ENCODE measurements around the gene DMC1.

Gene DMC1

DNA sequence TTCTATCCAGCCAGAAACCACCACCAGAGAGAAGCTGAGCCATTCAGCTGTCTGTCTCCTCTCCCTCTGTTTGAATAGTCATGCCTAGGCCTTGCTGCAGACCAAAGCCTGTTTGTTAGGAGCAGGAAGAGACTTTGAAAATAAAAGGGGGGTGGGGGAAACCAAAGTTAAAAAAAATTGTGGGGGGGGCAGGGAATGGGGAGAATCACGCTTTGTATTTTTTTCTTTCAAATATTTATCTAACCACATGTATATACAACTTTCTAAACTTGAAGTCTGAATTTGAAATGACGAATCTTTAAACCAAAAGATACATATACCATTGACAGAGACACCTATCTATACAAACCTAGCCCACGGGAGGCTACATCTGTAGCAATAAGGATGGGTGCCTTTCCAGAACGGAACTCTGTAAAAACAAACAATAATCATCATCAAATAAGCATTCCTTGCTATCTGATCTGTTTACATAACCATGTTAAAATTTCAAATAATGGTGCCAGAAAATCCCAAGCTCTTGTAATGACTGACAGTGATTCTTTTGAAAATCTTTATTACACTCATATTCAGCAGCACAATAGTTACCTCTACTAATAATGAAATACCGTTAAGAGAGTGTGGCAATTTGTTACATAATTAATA lies 78.2 kb downstream of the DMC1 start:
- no peak overlapping the region for H3K9ac ChIP-seq (ENCODE audit: low read depth, low read length, poor library complexity)
- no peak overlapping the region for H3K4me3 ChIP-seq (ENCODE audit: low read length in 2 of 2)
- no peak overlapping the region for H2AK5ac ChIP-seq (ENCODE audit: low read depth, low read length)
- H3K23ac ChIP-seq (ENCODE audit: low read depth, low read length, poor library complexity), result no peak overlapping the region
- DNase-seq (ENCODE audit: low spot score), result no peak
- no peak overlapping the region for H3K18ac ChIP-seq (ENCODE audit: low read length)
- H2BK15ac ChIP-seq (ENCODE audit: low read length), result no peak overlapping the region
- no peak overlapping the region for H4K91ac ChIP-seq (ENCODE audit: low read depth, low read length, poor library complexity)
- no peaks in the 10 kb centered on the region for H3K9me3 ChIP-seq (replicated peaks in 1 of 2; ENCODE audit: control insufficient read depth in 2 of 2, insufficient read depth in 1 of 2, low read depth in 1 of 2, low read length in 2 of 2)
- H2BK12ac ChIP-seq (ENCODE audit: low read length), result no peak overlapping the region
- WGBS, 2 donors (ENCODE audit: extremely low coverage in 2 of 2, insufficient read length in 2 of 2, insufficient replicate concordance in 1 of 2), result no CpG with 5 or more reads among the region's 5 CpGs
- H3K79me1 ChIP-seq (ENCODE audit: low read depth, low read length), result peaks cover 6% of the 10 kb centered on the region
- no peak overlapping the region for H4K8ac ChIP-seq (ENCODE audit: low read depth, low read length)
- no peak overlapping the region for H2BK120ac ChIP-seq (ENCODE audit: low read depth, low read length)
- H3K14ac ChIP-seq (ENCODE audit: low read length), result no peak overlapping the region
- no peak overlapping the region for H3K27ac ChIP-seq (replicated peaks; ENCODE audit: low read length)
- no peaks in the 10 kb centered on the region for H3K27me3 ChIP-seq (ENCODE audit: control insufficient read depth in 3 of 3, insufficient read depth in 3 of 3, low read depth in 1 of 3, low read length in 3 of 3)
- no peak overlapping the region for H2BK5ac ChIP-seq (ENCODE audit: low read length)
- H3K4me2 ChIP-seq (ENCODE audit: insufficient read depth, low read length, poor library complexity, severe bottlenecking), result no peak overlapping the region
- no peak overlapping the region for H2AFZ ChIP-seq (ENCODE audit: low read length)
- H3K4me1 ChIP-seq (ENCODE audit: control insufficient read depth in 2 of 2, insufficient read depth in 1 of 2, low read depth in 1 of 2, low read length in 2 of 2), result no peaks in the 10 kb centered on the region
- no peak overlapping the region for H3K4ac ChIP-seq (ENCODE audit: low read length)
- H3K36me3 ChIP-seq (replicated peaks in 1 of 2; ENCODE audit: control insufficient read depth in 2 of 2, insufficient read depth in 2 of 2, low read length in 2 of 2), result peaks cover 54 to 99% of the 10 kb centered on the region in 2 donors

DNA sequence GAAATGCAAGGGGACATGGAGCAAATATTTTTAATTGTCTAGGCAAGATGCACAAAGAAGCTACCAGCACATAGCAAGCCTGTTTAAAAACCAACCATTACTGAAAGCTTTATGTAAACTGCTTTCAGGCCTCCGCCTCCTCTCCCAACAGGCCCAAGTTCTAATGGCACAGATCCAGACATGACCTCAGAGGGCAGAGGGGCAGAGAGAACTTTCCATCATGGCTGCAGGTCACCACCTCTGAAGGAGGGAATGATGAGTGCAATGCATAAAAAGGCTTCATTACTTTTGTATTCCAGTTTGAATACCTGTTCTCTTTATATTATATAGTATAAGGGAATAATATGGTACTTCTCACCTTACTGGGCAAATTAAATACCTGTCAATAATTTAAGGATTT lies 79.1 kb downstream of the DMC1 start:
- H3K4me1 ChIP-seq (ENCODE audit: control insufficient read depth in 2 of 2, insufficient read depth in 1 of 2, low read depth in 1 of 2, low read length in 2 of 2), result no peaks in the 10 kb centered on the region
- peaks cover 55 to 99% of the 10 kb centered on the region in 2 donors for H3K36me3 ChIP-seq (replicated peaks in 1 of 2; ENCODE audit: control insufficient read depth in 2 of 2, insufficient read depth in 2 of 2, low read length in 2 of 2)
- no peak overlapping the region for H3K4ac ChIP-seq (ENCODE audit: low read length)
- H2BK12ac ChIP-seq (ENCODE audit: low read length), result no peak overlapping the region
- no peak overlapping the region for H3K4me2 ChIP-seq (ENCODE audit: insufficient read depth, low read length, poor library complexity, severe bottlenecking)
- no CpG with 5 or more reads among the region's 1 CpG for WGBS, 2 donors (ENCODE audit: extremely low coverage in 2 of 2, insufficient read length in 2 of 2, insufficient replicate concordance in 1 of 2)
- no peak overlapping the region for H3K4me3 ChIP-seq (ENCODE audit: low read length in 2 of 2)
- H3K9ac ChIP-seq (ENCODE audit: low read depth, low read length, poor library complexity), result no peak overlapping the region
- no peak overlapping the region for H4K91ac ChIP-seq (ENCODE audit: low read depth, low read length, poor library complexity)
- DNase-seq (ENCODE audit: low spot score), result no peak
- H3K27ac ChIP-seq (replicated peaks; ENCODE audit: low read length), result no peak overlapping the region
- no peak overlapping the region for H3K14ac ChIP-seq (ENCODE audit: low read length)
- no peak overlapping the region for H3K23ac ChIP-seq (ENCODE audit: low read depth, low read length, poor library complexity)
- H2BK120ac ChIP-seq (ENCODE audit: low read depth, low read length), result no peak overlapping the region
- H4K8ac ChIP-seq (ENCODE audit: low read depth, low read length), result no peak overlapping the region
- H2BK15ac ChIP-seq (ENCODE audit: low read length), result no peak overlapping the region
- H3K27me3 ChIP-seq (ENCODE audit: control insufficient read depth in 3 of 3, insufficient read depth in 3 of 3, low read depth in 1 of 3, low read length in 3 of 3), result no peaks in the 10 kb centered on the region
- H3K79me1 ChIP-seq (ENCODE audit: low read depth, low read length), result peaks cover 3% of the 10 kb centered on the region
- no peak overlapping the region for H2AFZ ChIP-seq (ENCODE audit: low read length)
- no peak overlapping the region for H2BK5ac ChIP-seq (ENCODE audit: low read length)
- H3K18ac ChIP-seq (ENCODE audit: low read length), result no peak overlapping the region
- H3K9me3 ChIP-seq (replicated peaks in 1 of 2; ENCODE audit: control insufficient read depth in 2 of 2, insufficient read depth in 1 of 2, low read depth in 1 of 2, low read length in 2 of 2), result no peaks in the 10 kb centered on the region
- H2AK5ac ChIP-seq (ENCODE audit: low read depth, low read length), result no peak overlapping the region

DNA sequence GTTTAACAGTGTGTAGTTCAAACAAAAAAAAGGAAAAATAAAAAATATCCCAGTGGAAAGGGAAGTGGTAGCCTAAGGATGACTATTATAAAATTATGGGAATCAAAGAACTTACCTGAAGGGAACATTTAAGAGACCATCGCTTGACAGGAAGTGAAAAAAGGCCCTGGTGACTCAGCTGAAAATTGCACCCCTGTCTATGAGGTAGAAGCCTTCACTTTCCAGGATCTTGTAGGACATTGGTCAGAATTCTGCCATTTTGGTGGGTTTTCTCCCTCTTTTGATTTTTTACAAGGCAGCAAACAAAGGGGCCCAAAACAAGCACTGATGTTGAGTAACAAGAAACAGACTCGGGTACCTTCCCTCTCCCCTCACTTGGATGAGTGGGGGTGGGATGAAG lies 79.5 kb downstream of the DMC1 start:
- no peak overlapping the region for H3K14ac ChIP-seq (ENCODE audit: low read length)
- H3K4me1 ChIP-seq (ENCODE audit: control insufficient read depth in 2 of 2, insufficient read depth in 1 of 2, low read depth in 1 of 2, low read length in 2 of 2), result no peaks in the 10 kb centered on the region
- no peak overlapping the region for H2BK120ac ChIP-seq (ENCODE audit: low read depth, low read length)
- peaks cover 56 to 99% of the 10 kb centered on the region in 2 donors for H3K36me3 ChIP-seq (replicated peaks in 1 of 2; ENCODE audit: control insufficient read depth in 2 of 2, insufficient read depth in 2 of 2, low read length in 2 of 2)
- DNase-seq (ENCODE audit: low spot score), result no peak
- peaks cover 3% of the 10 kb centered on the region for H3K79me1 ChIP-seq (ENCODE audit: low read depth, low read length)
- no peak overlapping the region for H3K23ac ChIP-seq (ENCODE audit: low read depth, low read length, poor library complexity)
- no peak overlapping the region for H2BK5ac ChIP-seq (ENCODE audit: low read length)
- no peak overlapping the region for H2BK15ac ChIP-seq (ENCODE audit: low read length)
- H2BK12ac ChIP-seq (ENCODE audit: low read length), result no peak overlapping the region
- no peaks in the 10 kb centered on the region for H3K9me3 ChIP-seq (replicated peaks in 1 of 2; ENCODE audit: control insufficient read depth in 2 of 2, insufficient read depth in 1 of 2, low read depth in 1 of 2, low read length in 2 of 2)
- H2AFZ ChIP-seq (ENCODE audit: low read length), result no peak overlapping the region
- WGBS, 2 donors (ENCODE audit: extremely low coverage in 2 of 2, insufficient read length in 2 of 2, insufficient replicate concordance in 1 of 2), result no CpG with 5 or more reads among the region's 2 CpGs
- H3K4me3 ChIP-seq (ENCODE audit: low read length in 2 of 2), result no peak overlapping the region
- H3K27ac ChIP-seq (replicated peaks; ENCODE audit: low read length), result no peak overlapping the region
- no peak overlapping the region for H3K4me2 ChIP-seq (ENCODE audit: insufficient read depth, low read length, poor library complexity, severe bottlenecking)
- H3K18ac ChIP-seq (ENCODE audit: low read length), result no peak overlapping the region
- no peak overlapping the region for H3K9ac ChIP-seq (ENCODE audit: low read depth, low read length, poor library complexity)
- no peak overlapping the region for H3K4ac ChIP-seq (ENCODE audit: low read length)
- no peak overlapping the region for H2AK5ac ChIP-seq (ENCODE audit: low read depth, low read length)
- H3K27me3 ChIP-seq (ENCODE audit: control insufficient read depth in 3 of 3, insufficient read depth in 3 of 3, low read depth in 1 of 3, low read length in 3 of 3), result no peaks in the 10 kb centered on the region
- H4K91ac ChIP-seq (ENCODE audit: low read depth, low read length, poor library complexity), result no peak overlapping the region
- H4K8ac ChIP-seq (ENCODE audit: low read depth, low read length), result no peak overlapping the region

DNA sequence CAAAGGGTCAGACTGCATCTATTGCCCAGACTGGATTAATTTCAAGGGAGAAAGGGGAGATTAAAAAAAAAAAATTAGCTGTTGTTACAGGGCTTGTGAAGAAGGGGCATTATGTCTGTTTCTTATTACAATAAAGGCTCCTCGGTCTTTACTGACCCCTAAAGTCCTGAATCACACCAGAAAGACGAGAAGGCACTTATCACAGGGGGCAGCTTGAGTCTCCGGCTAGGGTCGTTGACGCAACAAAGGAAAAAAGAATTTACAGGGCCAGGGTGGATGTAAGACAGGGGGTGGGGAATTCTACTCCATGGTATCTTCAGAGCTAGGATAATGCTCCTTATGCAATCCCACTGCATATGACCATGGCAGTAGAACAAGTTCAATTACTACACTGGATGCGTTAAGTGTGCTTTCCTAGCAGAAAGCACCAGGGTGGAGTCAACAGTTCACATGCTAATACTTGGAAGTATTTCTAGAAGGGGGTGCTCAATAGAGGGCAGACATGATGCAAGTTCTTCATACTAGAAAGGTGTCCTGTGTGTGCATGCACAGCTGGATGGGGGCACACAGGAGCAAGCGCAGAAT lies 80.3 kb downstream of the DMC1 start:
- WGBS, 2 donors (ENCODE audit: extremely low coverage in 2 of 2, insufficient read length in 2 of 2, insufficient replicate concordance in 1 of 2), result no CpG with 5 or more reads among the region's 7 CpGs
- no peaks in the 10 kb centered on the region for H3K4me1 ChIP-seq (ENCODE audit: control insufficient read depth in 2 of 2, insufficient read depth in 1 of 2, low read depth in 1 of 2, low read length in 2 of 2)
- H2BK12ac ChIP-seq (ENCODE audit: low read length), result no peak overlapping the region
- H2BK120ac ChIP-seq (ENCODE audit: low read depth, low read length), result no peak overlapping the region
- H4K8ac ChIP-seq (ENCODE audit: low read depth, low read length), result no peak overlapping the region
- no peak overlapping the region for H3K23ac ChIP-seq (ENCODE audit: low read depth, low read length, poor library complexity)
- H2BK15ac ChIP-seq (ENCODE audit: low read length), result no peak overlapping the region
- no peak overlapping the region for H3K9ac ChIP-seq (ENCODE audit: low read depth, low read length, poor library complexity)
- no peak overlapping the region for H3K27ac ChIP-seq (replicated peaks; ENCODE audit: low read length)
- peaks cover 3% of the 10 kb centered on the region for H3K79me1 ChIP-seq (ENCODE audit: low read depth, low read length)
- no peak overlapping the region for H2BK5ac ChIP-seq (ENCODE audit: low read length)
- H3K4ac ChIP-seq (ENCODE audit: low read length), result no peak overlapping the region
- no peak overlapping the region for H3K14ac ChIP-seq (ENCODE audit: low read length)
- H3K4me2 ChIP-seq (ENCODE audit: insufficient read depth, low read length, poor library complexity, severe bottlenecking), result no peak overlapping the region
- no peak for DNase-seq (ENCODE audit: low spot score)
- no peak overlapping the region for H3K18ac ChIP-seq (ENCODE audit: low read length)
- no peak overlapping the region for H2AK5ac ChIP-seq (ENCODE audit: low read depth, low read length)
- peaks cover 54 to 99% of the 10 kb centered on the region in 2 donors for H3K36me3 ChIP-seq (replicated peaks in 1 of 2; ENCODE audit: control insufficient read depth in 2 of 2, insufficient read depth in 2 of 2, low read length in 2 of 2)
- H4K91ac ChIP-seq (ENCODE audit: low read depth, low read length, poor library complexity), result no peak overlapping the region
- no peaks in the 10 kb centered on the region for H3K27me3 ChIP-seq (ENCODE audit: control insufficient read depth in 3 of 3, insufficient read depth in 3 of 3, low read depth in 1 of 3, low read length in 3 of 3)
- H3K4me3 ChIP-seq (ENCODE audit: low read length in 2 of 2), result no peak overlapping the region
- H2AFZ ChIP-seq (ENCODE audit: low read length), result no peak overlapping the region
- no peaks in the 10 kb centered on the region for H3K9me3 ChIP-seq (replicated peaks in 1 of 2; ENCODE audit: control insufficient read depth in 2 of 2, insufficient read depth in 1 of 2, low read depth in 1 of 2, low read length in 2 of 2)
